GM10847 (cell line): ENCODE results near the gene MAP6D1.

Experiments
- POLR2A ChIP-seq: IDR thresholded peaks from 2 replicates; pipeline ENCODE4 v1.6.1; 2011; ENCODE audit not compliant: insufficient read length; ENCODE audit errors: extremely low read depth

The MAP6D1 gene

DNA sequence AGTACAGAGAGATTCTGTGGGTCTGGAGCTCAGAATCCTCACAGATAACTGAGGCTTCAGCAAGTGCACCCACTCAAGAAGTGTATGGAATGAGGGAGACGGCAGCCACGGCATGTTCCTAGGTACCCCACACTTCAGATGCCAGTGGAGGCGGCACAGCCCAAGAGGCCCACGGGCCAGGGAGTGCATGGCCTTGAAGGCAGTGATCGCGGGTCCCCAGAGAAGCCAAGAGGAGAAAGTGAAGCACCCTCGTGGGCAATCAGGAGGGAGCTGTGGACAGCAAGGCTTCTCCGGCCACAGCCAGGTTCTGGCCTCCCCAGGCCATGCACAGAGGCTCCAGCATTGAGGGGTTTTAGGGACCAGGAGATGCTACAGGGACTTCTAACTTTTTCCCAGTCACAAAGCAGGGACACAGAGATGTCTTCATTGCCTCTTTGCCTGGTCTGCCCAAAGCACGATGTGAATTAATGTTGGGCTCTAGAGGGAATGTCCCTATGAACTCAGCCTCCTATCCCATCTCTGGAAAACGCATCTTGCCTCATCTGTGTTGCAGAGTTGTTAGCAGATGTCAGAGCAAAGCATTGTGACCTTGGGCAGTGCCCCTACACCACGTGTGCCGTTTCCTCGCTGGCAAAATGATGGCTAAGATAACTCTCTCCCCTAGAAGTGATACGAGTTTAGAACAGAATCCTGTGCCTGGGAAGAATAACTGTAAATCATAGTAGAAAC, 2.6 kb upstream of the MAP6D1 start:
- TF ChIP-seq POLR2A = no peak

DNA sequence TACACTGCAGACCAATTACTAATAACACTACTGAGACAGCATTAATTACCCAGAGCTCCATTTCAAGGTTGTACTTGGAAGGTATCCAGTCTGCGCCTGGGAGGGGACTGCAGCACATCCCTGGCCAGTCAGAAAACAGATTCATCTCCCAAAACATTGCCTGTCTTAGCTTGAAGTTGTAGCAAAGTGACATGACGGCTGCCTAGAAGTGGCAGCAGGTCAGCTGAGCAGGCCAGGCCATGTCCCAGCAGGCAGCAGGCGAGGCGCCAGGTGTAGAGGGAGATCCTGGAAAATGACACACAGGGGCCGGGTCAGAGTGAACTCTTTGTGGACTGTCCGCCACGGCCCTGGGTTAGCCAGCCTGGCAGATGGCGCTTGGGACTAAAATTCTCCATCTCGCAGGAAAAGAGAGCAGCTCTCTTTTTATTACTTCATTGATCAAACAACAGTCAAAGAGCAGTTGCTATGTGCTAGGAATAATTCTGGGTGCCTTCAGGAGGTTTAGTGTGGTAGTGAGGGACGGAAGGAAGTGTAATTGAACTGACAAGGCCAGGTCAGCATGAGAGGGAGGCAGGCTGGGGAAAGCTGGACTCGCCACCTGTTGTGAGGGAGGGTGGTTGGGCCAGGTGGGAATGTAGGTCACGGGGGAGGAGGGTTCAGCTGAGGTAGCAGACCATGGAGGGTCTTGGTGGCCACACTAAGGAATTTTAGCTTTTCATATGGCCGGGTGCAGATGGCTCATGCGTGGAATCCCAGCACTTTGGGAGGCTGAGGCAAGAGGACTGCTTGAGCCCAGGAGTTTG, 1.3 kb upstream of the MAP6D1 start:
- no peak for TF ChIP-seq POLR2A

DNA sequence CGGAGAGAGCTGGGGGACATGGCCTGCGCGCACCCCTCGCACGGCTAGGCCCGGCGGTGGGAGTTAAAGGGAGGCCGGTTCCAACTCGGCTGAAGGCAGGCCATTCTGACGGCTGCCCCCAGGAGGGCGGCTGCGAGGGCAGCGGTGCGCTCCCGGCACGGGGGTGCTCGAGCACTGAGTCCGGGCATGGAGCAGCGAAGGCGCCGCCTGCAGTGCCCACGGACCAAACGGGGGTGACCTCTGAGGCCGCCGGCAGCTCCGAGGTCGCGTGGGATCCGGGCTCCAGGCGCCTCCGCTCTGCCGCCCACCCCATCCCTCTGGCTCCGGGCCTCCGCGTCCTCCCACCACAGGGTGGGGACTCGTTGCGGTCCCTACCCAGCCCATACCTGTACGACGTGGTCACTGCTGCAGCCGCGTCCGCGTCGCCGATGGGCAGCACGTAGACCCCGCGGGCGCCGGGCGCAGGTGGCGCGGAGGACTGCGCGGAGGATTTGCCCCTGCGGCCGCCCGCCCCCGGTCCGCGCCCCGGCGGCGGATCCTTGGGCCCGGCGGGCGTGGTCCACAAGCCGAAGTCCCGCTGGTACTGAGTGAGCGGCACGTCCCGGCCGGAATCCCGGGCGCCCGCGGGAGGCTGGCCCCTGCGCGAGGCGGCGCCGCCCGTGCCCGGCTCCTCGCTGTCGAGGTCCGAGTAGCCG, 469 bp downstream of the MAP6D1 start:
- TF ChIP-seq POLR2A = no peak

DNA sequence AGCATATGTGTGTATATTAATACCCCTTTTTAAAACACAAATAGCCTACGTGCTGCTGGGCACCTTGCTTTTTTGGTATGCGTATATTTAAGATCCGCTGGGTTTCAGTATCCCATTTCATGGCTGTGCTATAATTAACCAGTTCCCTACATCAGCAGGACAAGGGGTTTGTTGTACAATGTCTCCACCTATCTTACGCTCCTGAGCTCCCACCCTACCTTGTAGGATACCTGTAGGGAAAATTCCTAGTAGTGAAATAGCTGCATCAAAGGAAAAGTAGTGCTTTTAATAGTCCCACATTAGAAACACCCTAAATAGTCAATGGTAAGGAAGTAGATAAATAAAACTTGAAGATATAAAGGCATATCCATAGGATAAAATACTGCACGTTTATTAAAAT, 1.4 kb downstream of the MAP6D1 start:
- TF ChIP-seq POLR2A = no peak

DNA sequence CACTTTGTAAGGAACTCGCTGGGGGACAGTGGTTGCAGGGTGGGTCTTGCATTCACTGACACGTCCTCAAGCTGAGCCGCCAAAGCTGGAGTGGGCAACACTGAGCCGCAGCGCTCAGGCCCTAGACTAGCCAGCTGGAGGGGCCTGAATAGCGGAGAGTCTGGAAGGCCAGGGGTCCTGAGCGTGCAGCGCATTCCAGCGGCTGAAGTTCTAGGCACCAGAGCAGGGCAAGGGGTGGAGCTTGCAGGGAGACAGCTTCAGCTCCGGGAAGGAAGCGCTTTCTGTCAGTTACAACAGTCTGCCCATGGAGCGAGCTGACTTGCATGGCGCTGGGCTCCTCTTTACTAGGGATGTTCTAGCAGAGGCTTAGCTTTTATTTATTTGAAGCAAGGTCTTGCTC, 2.7 kb downstream of the MAP6D1 start:
- TF ChIP-seq POLR2A = no peak

DNA sequence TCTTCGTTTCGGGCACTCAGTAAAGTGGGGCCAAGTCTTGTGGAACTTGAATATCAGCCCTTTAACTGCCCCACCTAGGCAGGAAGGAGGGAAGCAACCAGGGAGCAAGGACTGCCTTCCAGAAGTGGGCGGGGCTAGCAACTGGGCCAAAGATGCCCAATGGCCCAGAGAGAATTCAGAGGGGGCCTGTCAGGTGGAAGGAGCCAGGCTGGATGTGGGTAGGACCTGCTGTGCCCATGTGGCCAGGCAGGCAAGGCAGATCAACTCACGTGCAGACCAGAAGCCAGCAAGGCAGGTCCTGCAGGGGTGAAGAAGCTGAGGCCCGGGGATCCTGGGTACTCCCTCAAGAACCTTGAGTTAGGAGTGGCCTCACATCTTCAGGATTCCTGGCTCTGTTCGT, 5.5 kb downstream of the MAP6D1 start:
- no peak for TF ChIP-seq POLR2A

DNA sequence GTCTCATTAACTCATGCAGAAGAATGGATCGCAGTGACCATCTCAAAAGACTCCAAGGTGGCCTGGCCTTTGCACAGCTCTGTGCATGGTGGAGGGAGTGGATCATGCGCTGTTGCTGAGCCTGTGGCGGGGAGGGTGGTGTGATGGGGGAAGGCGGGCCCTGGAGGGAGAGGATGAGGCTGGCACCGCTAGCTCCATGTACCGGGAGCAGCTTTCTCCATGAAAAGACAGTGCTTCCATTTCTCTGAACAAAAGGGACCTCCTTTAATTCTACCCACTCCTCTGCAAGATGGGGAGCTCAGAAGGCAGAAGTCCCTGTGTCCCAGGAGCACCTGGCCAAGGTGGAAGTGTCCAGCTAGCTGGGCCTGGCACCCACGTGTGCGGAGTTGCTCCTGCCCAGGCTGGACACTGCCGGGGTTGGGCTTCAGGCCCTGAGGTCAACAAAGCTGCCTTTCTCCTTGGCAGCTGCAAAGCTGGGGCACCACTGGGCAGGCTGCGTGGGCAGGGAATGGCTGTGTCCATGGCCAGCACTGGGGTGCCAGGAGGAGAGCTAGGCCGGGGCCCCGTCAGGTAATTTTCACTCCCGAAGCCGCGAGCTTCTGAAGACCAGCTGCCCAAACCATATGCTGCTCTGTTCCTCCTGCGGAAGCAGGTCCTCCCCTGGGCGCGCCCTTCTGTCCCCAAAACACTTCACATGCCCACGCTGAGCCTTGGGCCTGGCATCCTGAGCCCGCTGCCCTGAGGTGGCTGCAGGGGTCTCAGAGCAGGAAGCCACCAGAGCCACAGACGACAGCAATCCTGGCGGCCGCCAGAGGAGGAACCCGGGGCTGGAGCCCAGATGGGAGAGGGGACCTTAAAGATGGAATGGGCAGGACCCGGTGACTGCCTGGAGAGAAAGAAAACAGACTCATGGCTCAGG, 6.4 kb downstream of the MAP6D1 start:
- TF ChIP-seq POLR2A = no peak

DNA sequence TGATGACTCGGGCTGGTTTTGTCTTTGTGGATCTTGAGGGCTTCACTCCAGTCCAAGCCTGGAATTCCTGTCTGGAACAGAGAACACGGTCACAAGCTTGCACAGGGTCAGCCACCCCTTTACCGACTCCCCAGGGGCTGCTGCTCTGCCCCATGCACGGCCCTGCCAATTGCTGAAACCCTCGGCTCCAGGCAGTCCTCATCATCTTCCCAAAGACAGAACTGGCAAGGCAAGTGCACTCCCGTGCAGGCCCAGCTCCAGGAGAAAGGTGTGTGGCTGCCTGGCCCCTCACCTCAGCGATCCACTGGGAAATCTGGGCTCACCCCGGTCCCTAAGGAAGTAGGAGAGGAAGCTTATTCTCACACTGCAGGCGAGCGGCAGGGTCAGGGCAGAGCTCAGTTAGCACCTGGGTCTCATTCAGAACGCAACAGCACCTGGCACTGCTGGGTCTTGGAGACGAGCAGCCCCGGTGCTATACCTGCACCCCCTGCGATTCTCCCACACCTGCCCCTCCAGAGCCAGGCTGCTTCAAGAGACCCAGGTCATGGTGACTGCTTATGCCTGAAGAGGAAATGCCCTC, 7.2 kb downstream of the MAP6D1 start:
- TF ChIP-seq POLR2A = no peak

DNA sequence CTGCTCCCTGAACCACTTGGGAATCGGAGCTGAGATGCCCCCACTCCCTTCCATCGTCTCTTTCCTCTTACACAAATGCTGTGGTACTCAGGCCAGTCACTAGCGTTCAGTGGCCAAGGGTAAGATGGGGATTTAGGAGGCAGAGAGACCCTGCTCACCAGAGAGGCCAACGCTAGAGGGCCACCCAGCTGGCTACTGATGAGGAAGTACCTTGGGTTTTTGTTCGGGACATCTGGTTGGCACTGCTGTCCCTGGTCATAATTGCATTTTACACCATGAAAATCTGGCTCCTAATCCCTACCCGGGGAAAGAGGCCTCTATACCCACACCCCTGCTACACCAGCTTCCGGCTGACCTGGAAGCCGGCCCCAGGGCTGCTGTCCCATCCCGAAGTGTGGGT, 7.7 kb downstream of the MAP6D1 start:
- no peak for TF ChIP-seq POLR2A

DNA sequence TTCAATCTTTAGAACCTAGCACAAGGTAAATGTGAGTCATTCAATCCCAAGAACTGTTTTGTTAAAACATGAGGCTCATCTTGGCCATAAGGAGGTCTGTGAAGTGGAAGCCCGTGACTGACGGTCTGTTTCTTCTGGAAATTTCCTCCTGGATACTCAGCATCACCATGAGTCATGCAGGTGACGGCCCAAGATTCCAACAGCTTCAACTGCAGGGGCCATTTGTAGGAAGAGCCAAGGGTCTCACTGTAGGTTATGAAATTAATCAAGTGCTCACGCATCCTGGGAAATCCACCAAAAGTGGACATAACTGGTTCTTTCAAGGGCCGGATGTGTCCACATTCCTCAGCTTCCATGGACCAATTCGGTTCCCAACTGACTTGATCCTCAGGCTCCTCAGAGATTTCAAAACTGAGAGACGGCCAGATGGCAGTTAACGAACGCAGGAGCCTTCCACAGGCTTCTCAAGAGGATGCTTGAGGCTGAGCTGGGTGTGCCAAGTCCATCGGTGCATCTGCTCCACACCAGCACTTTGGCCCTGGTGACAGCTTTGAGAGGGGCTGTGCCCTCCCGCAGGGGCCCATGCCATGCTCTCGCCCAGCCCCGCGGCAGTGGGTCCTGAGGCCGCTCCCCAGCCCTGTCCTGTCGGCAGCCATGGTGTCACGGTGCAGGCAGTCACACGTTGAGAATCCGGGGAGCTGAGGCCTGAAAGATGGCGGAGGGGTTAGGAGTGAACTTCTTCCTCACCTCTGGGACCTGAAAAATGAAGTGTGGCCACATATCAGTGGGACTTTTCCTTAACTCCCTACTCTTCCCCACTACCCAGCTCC, 8.5 kb downstream of the MAP6D1 start:
- no peak for TF ChIP-seq POLR2A

DNA sequence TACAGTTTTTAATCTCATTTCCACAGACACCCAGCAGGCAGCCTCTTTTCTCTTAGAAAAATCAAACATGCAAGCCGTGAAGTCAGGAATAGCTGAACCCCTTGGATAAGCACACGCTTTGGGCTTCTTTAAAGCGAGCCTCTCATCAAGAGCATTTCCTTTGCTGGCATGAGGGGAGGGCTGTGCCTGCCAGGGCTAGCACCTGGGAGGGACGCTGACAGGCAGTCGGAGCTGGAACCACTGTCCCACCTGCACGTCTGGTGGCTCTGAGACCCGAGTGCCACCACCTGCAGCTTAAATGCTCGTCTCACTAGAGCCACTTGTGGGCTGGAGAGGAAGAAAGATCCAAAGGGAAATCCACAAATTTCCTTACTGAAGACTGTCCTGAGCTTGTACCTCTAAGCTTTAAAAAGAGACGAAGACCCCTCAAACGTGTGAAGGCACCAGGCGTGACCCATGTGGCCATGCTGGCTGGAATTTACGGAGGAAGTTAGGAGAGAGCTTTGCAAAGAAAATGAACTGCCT, 9.4 kb downstream of the MAP6D1 start:
- no peak for TF ChIP-seq POLR2A

DNA sequence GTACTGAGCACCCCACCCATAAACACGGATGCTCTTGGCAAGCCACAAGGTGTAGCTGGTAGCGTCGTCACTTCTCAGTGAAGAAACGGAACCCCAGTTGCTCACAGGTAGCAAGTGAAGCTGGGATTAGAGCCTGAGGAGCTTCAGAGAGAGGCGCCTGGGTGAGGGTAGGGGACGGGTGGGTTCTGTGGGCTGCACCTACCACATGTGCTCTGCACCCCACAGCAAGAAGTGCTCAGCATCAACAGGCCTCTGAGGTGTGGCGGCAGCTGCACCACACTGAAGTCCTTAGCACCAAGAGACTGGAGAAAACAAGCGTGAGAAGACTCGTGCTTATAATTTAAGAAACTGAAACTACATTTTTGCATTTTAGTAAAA, 9.8 kb downstream of the MAP6D1 start:
- TF ChIP-seq POLR2A = no peak

DNA sequence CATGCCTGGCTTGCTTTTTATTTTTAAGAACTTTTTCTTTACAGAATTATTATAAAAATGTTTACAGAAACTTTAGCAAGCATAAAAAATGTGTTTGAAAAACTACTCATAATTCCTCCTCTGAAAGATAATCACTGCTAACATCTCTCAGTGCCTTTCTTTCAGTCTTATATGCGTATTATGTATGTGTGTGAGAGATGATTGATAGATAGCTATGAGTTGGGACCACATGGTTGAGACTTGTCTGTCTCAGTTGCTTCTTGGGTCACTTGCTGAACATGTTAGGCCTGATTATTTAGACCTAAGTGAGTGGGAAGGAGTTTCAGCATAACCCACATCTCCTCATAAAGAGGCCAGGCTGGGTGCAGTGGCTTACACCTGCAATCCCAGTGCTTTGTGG, 11.1 kb downstream of the MAP6D1 start:
- no peak for TF ChIP-seq POLR2A

DNA sequence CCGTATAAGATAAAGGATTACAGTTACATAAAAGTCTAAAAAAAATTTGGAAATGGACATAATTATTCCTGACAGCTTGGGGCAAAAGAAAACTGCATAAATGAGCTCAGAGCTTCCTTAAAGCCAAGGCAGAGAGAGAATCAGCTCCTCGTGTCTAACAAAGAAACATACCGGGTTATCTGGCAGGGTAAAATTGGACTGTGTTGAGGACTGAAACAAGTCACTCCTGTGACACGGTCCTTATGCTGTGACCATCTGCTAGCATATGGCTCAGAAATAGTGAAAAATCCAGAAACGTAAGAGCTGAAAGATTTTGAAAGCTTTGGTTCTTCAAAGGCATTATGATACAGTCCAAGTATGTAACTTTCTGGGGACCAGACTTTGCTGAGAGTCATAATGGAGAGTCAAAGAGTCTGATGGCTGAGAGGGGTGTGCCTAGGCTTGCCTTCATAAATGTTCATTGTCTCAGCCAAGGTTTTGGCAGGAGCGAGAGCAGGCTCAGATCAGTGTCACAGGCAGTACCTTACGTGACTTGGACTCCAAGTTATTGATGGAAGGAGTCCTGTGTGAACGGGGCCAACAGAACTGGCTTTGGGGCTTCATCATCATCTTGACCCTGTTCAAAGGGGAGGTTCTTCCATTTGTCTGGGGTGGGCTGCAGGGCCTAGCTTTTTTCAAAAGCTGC, 12.5 kb downstream of the MAP6D1 start:
- no peak for TF ChIP-seq POLR2A

DNA sequence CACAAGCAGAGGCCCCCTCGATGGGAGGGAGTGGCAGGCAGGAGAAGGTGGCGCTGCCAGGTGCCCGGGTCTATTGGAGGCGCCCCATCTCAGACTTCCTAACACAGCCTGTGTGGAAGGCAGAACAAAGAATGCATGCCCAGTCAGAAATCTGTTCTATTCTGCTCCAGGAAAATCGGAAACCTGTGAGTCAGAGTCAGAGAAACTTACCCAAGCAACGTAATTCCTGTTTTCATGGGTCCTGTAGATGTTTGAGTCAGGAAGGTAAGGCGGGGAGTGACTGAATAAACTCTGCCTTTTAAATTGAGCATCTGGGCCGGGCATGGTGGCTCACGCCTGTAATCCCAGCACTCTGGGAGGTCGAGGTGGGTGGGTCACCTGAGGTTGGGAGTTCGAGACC, 13.7 kb downstream of the MAP6D1 start:
- no peak for TF ChIP-seq POLR2A
